H1 (cell line): ENCODE results near the gene BANF1. TPM values are rescaled to one million over a fixed set of nuclear protein-coding genes. Genes with fewer than 3 reads are reported as not detected.

Source experiments
- EGR1 ChIP-seq: IDR thresholded peaks from 2 replicates; pipeline ENCODE4 v1.6.1; 2011; ENCODE audit warnings: low read depth, low read length, borderline replicate concordance
- KDM1A ChIP-seq: fragments of 200-600, 300-600 bp; sonication (generic); IDR thresholded peaks from 2 replicates; pipeline ENCODE4 v1.7.1; 2016; ENCODE audit warnings: mild to moderate bottlenecking, low read length, borderline replicate concordance
- POU5F1 ChIP-seq: IDR thresholded peaks from 2 replicates; pipeline ENCODE4 v1.6.1; 2011; ENCODE audit warnings: low read depth, mild to moderate bottlenecking, low read length, moderate library complexity
- SAP30 ChIP-seq: fragments of 300-600 bp; sonication (generic); IDR thresholded peaks from 2 replicates; pipeline ENCODE4 v1.7.1; 2012; ENCODE audit warnings: low read length, moderate library complexity, mild to moderate bottlenecking, inconsistent platforms; ENCODE audit not compliant: insufficient read depth, insufficient replicate concordance
- TAF7 ChIP-seq: optimal IDR thresholded peaks from 2 replicates; pipeline ENCODE3; 2011; ENCODE audit warnings: low read depth, mild to moderate bottlenecking, inconsistent platforms, low read length, moderate library complexity, borderline replicate concordance
- TEAD4 ChIP-seq: IDR thresholded peaks from 2 replicates; pipeline ENCODE4 v1.6.1; 2012; ENCODE audit warnings: low read depth, low read length, inconsistent platforms, mixed read lengths
- polyA plus RNA-seq, 7 experiments: library from polyadenylated mRNA; depleted of rRNA in 3 of 7; stranded (reverse) in 5 of 7; unstranded in 2 of 7; fragments of >200 nt in 5 of 7; fragments of 200-250 nt in 2 of 7; gene quantifications; 1 replicate in 5 of 7; 2 replicates in 1 of 7; 4 replicates in 1 of 7; pipeline versions ENCODE4 v1.2.1 to v1.2.3, GENCODE V29; 2011 to 2013; ENCODE audit warnings: missing spikeins in 2 of 7, mixed read lengths in 2 of 7
- total RNA-seq: library from RNA; stranded (reverse); fragmentation: NEBNext Ultra II Directional; extraction: Animal tissue kit (Norgen Biotek cat#: 25700); gene quantifications from 2 replicates; pipeline ENCODE4 v1.2.1, GENCODE V29; 2021
- TF ChIP-seq, protein P1 (sequence below), 3 experiments: IDR thresholded peaks; 1 replicate in 2 of 3; 2 replicates in 1 of 3; pipeline versions ENCODE4 v1.5.1 to v1.6.1; 2011; ENCODE audit warnings: low read length in 3 of 3, mild to moderate bottlenecking in 3 of 3, inconsistent platforms in 2 of 3, low read depth in 1 of 3, moderate library complexity in 1 of 3; ENCODE audit not compliant: insufficient read depth in 1 of 3; ENCODE audit errors: control extremely low read depth in 1 of 3
- TF ChIP-seq, protein P2 (sequence below): IDR thresholded peaks from 2 replicates; pipeline ENCODE4 v1.6.1; 2012; ENCODE audit warnings: inconsistent platforms

BANF1 gene
- total and polyA plus RNA-seq, 2 of the 8 experiments (the other 6 are each of a cell fraction or from before 2014, with no cell fraction given): 330 to 467 TPM

DNA sequence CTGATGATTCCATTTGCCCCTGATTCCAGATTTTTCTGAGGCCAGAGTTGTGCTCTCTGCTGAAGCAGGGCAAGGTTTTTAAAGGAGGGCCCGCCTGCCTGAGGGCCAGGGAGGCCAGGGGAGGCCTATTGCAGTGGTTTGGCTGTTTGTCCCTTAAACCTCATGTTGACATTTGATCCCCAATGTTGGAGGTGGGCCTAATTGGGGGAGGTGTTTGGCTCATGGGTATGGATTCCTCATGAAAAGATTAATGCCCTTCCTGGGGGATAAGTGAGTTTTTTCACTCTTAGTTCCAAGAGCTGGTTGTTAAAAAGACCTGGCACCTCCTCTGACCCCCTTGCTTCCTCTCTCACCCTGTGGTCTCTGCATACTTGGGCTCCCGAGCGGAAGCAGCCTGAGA is 37.5 kb downstream of the BANF1 start (continued):
- TF ChIP-seq, protein P1, sequence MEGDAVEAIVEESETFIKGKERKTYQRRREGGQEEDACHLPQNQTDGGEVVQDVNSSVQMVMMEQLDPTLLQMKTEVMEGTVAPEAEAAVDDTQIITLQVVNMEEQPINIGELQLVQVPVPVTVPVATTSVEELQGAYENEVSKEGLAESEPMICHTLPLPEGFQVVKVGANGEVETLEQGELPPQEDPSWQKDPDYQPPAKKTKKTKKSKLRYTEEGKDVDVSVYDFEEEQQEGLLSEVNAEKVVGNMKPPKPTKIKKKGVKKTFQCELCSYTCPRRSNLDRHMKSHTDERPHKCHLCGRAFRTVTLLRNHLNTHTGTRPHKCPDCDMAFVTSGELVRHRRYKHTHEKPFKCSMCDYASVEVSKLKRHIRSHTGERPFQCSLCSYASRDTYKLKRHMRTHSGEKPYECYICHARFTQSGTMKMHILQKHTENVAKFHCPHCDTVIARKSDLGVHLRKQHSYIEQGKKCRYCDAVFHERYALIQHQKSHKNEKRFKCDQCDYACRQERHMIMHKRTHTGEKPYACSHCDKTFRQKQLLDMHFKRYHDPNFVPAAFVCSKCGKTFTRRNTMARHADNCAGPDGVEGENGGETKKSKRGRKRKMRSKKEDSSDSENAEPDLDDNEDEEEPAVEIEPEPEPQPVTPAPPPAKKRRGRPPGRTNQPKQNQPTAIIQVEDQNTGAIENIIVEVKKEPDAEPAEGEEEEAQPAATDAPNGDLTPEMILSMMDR (IDR thresholded peaks at IDR 0.05; ENCODE audit: control extremely low read depth in 1 of 3, insufficient read depth in 1 of 3, low read depth in 1 of 3, low read length in 3 of 3): no peak
- TF ChIP-seq, protein P2, sequence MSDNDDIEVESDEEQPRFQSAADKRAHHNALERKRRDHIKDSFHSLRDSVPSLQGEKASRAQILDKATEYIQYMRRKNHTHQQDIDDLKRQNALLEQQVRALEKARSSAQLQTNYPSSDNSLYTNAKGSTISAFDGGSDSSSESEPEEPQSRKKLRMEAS: no peak
- TF ChIP-seq POU5F1 (no peak), SAP30 (no peak), TAF7 (no peak), KDM1A (no peak), EGR1 (no peak), TEAD4 (no peak)
